Stimulated activated CD4-positive, alpha-beta T cell treated with anti-CD3 and anti-CD28 coated beads, TNF-alpha, amount 100 ng/mL, for 48 hours (primary cell): ENCODE data around the gene KRT4.

Source experiments
- DNase-seq, 3 donors: peaks; one replicate each; pipeline ENCODE4 v3.0.0-alpha.2; 2020; ENCODE audit warnings: low read depth in 3 of 3

The KRT4 gene

DNA sequence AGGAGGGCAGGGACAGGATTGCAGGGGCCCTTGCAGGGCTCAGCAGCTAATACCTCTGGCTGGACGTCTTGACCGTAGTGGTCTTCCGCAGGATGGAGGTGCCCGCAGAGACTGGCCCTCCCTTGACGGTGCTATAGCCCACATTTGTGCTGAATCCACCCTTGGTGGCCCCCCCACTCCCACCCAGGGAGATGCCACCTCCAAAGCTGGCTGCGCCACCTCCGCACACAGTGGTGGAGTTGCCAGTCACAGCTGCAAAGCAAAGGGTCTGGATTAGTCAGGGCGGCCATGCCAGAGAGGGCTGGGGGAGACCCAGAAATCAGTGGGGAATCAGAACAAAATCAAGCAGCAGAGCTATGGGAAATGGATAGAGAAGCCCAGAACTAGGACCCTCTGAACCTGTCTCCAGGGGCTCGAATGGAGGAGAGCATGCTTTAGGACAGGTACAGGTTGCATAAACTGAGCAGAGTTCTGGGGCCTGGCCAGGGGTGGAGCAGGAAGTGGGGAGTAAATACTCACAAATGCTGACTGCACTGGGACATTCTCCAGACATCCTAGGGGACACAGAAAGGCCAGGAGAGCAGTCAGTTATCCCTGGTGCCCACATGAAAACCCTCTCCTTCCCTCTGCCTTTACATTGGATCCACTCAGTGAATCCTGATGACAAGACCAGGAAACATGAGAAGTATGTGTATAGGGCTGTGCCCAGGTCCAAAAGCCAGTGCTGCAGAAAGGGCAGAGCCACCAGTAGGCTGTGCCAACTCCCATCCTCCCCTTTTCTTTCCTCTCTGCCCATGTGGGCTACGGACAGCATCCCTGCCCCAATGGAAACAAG lies 8.1 kb upstream of the KRT4 start:
- no peak for DNase-seq

- DNase-seq: no peak
Measured at GRCh38 chr12:52821071-52821730, 7.3 kb upstream of the KRT4 start.

- DNase-seq: no peak
Measured at GRCh38 chr12:52820521-52820920, 6.6 kb upstream of the KRT4 start.

DNA sequence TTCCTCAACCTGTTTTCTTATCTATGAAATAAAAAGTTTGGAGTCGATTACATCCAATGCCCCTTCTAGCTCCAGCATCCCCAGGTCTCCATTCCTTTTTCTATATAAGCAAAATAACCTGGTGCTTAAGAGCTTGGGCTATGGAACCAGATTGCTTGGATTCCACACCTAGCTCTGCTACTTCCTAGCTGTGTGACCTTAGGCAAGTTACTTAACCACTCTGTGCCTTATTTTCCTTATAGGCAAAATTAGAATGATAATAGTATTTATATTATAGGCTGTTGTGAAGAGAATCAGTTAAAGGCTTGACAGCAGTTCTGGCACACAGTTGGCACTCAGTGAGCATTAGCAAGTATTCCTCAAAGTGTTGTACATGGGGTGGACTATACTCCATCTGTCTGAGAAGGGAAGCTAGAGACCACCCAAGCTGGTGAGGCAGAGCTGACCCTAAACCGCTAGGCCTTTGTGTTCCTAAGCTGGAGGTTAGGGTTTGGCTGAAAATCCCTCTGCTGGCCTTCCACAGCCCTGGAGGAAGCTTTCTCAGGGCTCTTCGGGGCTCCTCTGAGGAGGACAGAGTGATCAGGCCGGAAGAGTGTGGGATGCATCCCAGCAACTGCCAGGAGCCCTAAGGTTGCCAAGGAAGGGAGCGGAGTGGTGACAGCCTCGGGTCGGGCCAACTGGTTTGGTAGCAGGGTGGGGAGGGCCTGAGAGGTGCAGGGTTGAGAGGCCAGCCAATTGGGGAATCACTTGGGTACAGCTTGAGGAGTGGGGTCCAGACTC lies 6.0 kb upstream of the KRT4 start:
- no peak for DNase-seq

DNA sequence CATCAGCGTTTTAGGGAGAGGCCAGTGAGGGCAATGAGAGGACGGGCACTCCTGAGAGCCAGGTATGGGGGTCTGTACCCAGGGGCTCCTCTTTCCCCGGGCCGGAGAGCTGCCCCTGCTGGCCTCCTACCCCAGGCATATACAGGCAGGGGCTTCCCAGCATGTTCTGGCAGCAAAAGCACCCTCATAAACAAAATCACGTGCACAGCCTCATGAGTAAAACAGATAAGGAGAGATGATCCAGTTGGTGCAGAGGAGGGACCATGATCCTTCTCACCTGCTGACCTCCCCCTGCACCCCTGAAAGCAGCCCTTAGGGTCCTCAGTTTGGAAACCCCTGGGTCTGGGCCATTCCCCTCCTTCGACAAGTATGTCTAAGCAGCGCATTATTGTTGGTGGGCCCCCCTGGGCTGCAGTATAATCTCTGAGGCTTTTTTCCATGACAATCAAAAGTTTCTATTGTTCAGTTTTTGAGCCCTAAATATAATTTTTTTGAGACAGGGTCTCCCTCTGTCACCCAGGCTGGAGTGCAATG lies 5.0 kb upstream of the KRT4 start:
- no peak for DNase-seq

DNA sequence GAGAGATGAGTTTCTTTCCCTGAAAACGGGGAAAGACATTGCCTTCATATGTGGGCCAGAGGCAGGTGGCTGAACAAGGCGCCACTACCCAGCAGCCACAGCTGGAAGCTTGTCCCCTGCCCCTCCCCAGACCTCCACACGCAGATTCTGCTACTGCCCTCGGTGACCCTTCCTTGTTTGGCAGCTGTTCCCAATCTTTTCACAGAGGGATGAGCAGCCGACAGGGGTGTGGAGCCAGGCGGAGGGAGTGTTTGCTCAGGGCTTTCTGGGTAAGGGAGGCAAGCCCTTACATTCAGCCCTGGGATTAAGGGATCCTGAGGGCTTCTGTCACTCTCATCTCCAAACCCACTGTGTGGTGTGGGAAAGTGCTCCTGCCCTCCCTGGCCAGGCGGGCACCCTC lies 4.5 kb upstream of the KRT4 start:
- no peak for DNase-seq

DNA sequence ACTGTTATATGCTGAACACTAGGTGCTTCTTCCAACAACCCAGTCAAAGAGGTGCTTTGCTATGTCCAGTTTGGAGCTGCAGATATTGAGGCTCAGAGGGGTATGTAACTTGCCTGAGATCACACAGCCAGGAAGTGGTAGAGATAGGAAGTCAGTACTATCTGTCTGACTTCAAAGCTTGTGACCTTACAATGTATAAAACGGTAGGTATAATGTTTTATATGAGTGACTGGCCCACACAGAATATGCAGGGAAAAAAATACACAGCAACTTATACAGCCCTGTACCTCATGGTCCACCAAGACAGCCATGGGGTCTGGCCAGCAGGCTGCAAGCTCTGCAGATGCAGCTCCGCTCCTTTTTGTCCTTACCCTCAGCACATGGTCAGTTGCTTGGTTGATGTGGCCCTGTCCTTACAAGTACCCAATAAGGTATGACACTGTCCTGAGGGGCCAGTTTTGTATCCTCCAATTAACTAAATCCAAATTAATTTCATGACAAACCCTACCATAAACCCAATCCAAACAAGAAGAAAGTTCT lies 3.9 kb upstream of the KRT4 start:
- DNase-seq: no peak

DNA sequence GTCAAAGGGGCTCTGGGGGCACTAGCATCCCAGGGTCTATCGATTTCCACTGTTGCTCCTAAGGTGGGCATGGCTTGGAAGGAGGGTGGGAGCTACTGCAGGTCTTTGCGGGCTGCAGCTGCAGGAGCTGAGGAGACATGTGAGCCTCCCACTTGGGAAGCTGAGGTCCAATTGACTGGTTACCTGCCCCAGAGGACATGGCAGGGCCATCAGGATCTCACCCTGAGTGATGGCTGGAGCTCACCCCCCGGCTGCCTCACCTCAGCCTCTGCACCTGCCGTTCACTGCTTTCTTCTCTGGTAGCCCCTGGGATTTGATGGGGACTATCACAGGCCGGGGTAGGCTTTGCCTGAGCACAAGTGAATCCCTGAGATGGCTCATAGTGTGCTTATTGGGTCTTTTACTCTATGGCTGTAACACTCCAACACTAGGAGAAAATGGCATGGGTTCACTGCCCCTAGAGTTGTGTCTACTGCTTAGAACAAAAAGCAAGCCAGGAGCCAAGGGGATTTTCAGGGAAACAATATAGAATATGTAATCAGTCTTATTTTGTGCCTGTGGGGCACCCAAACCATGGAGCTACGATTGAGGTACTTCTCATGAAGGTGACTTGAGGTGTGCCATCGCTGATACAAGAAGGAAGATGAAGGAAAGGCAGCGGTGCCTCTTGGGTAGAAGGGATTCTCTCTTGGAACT lies 3.2 kb upstream of the KRT4 start:
- DNase-seq: no peak

DNA sequence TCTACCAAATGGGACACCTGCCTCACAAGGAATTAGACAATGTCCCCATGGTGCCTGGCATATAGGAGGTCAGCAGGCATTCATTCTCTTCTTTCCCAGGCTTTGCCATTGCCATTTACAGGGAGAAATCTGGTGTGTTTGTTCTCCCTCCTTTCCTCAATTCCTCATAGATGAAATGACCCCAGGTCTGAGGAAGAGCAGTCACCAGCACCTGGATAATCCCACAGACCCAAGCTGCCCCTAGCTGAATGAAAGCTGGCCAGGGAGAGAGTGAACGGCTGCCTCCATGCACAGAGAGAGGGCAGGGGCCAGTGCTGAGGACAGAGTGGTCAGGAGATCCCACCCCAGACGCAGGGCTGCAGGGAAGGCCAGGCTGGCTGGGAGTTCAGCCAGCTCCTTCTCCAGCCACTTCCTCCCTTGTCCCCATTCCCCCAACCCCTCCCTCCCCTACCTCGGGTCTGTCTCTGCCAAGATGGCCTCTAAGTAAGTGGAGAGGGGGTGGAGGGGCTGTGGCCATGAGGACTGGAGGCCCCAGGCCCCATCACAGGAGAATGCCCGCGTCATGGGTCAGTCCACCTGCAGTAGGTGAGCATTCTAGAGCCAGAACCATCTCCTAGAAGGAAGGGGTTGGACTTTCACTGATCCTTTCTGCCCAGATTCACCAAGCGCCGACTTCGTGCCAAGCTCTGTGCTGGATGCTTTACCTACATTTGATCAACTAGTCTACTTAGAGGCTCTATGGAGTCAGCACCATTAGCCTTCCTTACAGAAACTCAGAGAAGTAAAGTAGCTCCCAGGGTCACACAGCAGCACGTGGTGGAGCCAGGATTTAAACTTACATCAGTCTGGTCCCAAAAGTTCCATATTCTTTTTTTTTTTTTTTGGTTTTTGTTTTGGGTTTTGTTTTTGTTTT lies 2.0 kb upstream of the KRT4 start:
- no peak for DNase-seq

DNA sequence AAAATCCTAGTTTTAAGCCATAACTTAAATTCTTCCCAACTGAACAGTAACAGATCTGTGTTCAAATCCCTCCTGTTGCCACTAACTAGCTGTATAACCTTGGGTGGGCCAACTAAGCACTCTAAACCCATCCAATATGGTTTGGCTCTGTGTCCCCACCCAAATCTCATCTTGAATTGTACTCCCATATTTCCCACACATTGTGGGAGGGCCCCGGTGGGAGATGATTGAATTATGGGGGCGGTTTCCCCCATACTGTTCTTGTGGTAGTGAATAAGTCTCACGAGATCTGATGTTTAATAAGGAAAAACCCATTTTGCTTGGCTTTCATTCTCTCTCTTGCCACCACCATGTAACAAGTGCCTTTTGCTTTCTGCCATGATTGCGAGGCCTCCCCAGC lies 1.2 kb upstream of the KRT4 start:
- no peak for DNase-seq

DNA sequence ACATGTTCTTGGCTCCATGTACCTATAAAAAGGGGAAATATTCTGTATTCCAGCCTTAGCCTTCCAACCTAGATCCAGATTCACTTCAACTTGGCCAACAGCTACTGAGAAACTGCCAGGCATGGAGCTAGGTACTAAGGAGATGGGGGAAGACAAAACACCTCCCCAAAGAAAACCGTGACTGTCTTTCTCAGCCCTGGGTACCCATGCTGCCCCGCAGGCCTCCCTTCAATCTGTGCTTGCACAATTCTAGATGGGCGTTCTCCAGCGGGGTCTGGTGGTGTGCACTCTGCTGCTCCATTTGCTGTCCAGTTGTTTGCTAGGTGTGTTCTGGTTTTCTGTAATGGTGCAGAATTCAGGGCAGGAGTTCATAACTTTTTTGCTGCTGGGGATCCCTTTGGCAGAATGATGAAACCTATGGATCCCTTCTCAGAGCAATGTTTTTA lies 817 bp upstream of the KRT4 start:
- DNase-seq: no peak

DNA sequence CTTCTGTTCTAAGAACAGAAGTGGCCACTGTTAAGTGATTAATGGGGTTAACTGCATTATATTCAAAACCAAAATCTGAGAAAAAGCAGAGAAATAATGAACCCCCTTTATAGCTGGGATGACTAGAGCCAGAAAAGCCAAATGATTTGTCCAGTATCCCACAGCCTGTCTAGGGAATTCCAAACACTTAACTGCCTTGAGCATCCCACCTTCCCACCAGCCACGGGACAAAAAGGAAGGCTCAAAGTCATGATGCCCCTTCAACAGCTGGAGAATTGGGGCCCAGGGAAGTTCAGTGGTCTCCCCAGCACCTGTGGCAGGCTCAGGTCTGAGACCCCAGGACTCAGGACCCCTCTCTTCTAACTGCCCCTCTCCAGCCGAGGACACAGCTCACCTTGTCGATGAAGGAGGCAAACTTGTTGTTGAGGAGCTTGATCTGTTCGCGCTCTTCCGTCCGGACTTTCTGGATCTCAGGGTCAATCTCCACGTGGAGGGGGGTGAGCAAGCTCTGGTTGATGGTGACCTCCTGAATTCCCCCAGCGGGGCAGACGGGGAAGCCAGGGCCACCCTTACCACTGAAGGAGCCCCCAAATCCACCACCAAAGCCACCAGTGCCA lies 605 bp downstream of the KRT4 start:
- DNase-seq: no peak

- no peak for DNase-seq
Measured at GRCh38 chr12:52812749-52813148, 1.2 kb downstream of the KRT4 start.

DNA sequence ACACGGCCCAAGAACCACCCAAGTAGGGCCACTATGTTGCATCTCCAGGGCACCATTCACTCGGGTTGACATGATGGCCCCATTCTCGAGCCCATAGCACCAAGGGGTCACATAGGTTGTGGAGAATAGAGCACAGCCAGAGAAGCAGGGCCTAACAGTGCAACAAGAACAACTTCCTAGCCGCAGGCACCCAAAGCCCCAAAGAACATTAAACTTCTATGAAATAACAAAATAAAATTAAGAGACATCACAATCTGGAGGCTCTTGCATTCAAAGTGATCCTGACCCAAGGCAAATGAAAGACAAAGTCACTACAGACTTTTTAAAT lies 1.9 kb downstream of the KRT4 start:
- DNase-seq: no peak

DNA sequence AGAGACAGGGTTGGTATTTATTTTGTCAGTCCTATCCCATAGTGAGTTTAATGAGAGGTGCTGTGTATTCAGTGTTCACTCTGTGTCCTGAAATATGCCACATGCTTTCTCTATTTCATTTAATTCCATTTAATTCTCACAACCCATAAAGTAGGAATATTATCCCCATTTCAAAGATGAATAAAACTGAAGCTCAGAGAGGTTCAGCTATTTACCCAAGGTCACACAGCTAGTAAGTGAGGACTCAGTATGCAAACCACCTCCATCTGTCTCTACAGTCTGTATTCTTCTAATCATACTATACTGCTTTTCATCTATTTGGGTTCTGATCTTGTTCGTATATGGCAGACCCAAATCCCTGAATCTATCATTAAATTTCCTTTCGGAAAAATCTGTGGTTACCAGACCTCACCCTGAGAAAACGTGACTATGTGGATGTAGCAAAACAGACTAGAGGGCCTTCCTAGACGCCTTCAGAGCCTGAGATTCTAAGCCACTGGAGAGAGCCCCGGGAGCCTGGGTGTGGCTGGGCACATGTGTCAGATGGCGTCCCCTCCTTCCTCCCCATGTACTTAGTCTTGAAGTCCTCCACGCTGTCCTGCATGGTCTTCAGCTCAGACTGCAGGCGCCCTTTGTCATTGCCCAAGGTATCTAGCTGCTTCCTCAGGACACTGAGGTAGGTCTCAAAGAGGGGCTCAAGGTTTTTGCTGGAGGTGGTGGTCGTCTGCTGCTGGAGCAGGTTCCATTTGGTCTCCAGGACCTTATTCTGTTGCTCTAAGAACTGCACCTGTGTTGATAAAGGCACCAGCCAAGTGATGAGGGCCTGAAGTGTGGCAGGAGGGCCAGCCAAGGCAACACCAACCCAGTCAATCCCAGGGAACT lies 2.5 kb downstream of the KRT4 start:
- DNase-seq: no peak

- no peak for DNase-seq
Measured at GRCh38 chr12:52810554-52810953, 3.4 kb downstream of the KRT4 start.

DNA sequence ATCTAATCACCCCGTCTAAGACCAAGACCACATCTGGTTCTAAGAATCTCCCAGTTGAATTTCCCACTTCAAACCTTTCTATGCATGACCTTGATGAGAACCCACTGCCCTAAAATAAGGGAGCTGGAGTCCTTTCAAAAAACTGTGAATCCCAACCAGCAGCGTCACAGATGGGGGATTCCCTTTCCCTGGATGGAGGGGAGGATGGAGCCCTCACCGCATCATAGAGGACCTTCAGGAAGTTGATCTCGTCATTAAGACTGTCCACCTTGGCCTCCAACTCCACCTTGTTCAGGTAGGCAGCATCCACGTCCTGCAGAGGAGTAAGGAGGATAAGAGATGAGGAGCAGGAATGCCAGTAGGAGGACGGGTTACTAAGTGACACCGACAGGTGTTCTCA lies 4.8 kb downstream of the KRT4 start:
- DNase-seq: no peak

DNA sequence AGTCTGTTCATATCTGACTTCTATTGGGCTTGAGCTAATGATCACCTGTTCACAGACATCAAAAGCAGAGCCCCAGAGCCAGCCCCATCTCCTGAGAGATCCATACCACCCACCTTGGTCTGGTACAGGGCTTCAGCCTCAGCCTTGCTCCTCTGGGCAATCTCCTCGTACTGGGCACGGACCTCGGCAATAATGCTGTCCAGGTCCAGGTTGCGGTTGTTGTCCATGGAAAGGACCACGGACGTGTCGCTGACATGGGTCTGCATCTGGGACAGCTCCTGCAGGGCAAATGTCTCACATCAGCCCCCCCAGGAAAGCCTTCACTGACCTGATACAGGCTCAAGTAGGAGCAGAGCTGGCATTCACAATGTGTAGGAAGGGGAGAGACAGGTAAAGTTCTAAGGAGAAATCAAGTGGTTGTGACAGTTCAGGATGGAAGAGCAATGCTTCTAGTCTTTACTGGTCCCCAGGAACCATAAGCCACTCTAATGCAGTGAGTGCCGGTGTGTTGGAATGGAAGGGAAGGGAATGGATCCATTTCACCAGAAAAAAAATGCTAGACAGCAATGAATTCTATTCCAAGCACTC lies 5.2 kb downstream of the KRT4 start:
- no peak for DNase-seq
